Activated T-cell treated with anti-CD3 and anti-CD28 coated beads, Interleukin-2, amount 50 U/mL, for 24 hours (primary cell): Measurements from ENCODE around the gene PIP4K2B.

Experiments used
- DNase-seq: peaks from one replicate; pipeline ENCODE4 v3.0.0-alpha.2; 2020
- H3K27ac Mint-ChIP-seq: 2 replicates; pipeline ENCODE4 v1.8.0; 2020; ENCODE audit warnings: mild to moderate bottlenecking, mixed read lengths
- H3K27me3 Mint-ChIP-seq: 2 replicates; pipeline ENCODE4 v1.8.0; 2020; ENCODE audit warnings: mixed read lengths
- H3K36me3 Mint-ChIP-seq: 2 replicates; pipeline ENCODE4 v1.8.0; 2020; ENCODE audit warnings: low read depth, mixed read lengths
- H3K4me1 Mint-ChIP-seq: 2 replicates; pipeline ENCODE4 v1.8.0; 2020; ENCODE audit warnings: low read depth, mixed read lengths
- H3K4me3 Mint-ChIP-seq: 2 replicates; pipeline ENCODE4 v1.8.0; 2020; ENCODE audit warnings: mild to moderate bottlenecking, moderate library complexity, mixed read lengths
- H3K9me3 Mint-ChIP-seq: 2 replicates; pipeline ENCODE4 v1.8.0; 2020; ENCODE audit warnings: mixed read lengths

The PIP4K2B gene

DNA sequence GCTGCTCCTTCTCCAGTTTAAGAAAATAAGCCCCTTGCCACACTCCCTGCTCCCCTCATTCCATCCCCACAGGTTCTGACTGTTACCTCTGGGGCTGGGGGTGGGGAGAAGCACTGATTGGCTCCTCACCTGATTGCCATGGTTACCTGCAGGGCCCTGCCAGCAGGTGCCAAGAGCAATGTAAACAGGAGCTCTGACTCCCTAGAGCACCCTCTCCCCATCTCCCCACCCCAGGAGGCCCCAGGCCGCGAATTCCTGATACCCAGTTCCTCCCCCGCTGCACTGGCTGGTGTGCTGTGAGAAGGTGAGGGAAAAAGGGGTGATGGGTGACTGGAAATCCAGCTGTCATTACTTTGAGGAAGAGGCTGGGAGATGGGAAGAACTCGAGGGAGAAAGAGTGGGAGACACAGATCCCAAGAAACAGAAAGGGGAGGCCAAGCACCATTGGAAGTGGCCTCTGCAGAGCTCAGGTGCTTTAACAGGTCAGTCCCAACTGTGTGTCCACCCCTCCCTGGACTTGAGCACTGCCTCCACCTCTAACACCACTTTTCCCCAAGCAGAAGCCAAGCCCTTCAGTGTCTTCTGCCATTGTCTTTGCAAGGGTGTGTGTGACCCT is 55.7 kb downstream of the PIP4K2B start:
- Mint-ChIP-seq H3K4me1 (peaks cover 12% of the 10 kb centered on the region), H3K36me3 (no peaks in the 10 kb centered on the region), H3K4me3 (no peak overlapping the region), H3K9me3 (no peaks in the 10 kb centered on the region), H3K27ac (no peak overlapping the region), H3K27me3 (peaks cover 47% of the 10 kb centered on the region)
- DNase-seq, result no peak

DNA sequence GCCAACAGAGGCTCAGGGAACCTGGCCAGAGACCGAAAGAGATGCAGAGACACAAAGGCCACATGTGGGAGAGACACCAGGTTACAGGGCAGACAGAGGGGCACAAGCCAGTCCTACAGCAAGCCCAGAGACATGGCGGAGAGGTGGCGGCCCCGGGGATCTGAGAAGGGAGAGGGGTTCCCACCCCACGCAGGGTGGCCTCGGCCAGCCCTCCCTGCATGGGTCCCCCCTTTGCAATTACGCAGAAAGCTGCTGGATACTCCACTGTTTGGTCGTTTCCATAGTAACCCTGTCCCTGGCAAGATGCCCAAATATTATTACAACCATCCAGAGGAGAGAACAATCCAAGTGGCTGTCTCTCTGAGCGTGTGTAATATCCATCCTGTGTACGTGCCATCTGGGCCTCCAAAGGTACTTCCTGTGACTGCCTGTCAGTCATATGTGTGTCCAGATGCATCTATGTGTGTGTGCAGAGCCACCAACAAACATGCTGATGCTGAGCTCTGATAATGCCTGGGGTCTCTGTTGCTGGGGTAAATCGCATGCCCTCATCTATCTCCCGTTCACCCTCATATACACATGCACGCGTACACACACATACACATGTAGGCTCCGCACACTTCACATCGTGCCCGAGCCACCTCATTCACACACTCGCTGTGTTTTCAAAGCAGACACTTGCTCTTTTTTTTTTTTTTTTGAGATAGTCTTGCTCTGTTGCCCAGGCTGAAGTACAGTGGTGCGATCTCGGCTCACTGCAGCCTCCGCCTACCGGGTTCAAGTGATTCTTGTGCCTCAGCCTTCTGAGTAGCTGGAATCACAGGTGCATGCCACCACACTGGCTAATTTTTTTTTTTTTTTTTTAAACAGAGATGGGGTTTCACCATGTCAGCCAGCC is 56.7 kb downstream of the PIP4K2B start:
- H3K27me3 Mint-ChIP-seq, result peaks cover 42% of the 10 kb centered on the region
- peaks cover 7% of the 10 kb centered on the region for H3K4me1 Mint-ChIP-seq
- H3K27ac Mint-ChIP-seq, result no peak overlapping the region
- DNase-seq, result no peak
- H3K4me3 Mint-ChIP-seq, result no peak overlapping the region
- H3K36me3 Mint-ChIP-seq, result no peaks in the 10 kb centered on the region
- no peaks in the 10 kb centered on the region for H3K9me3 Mint-ChIP-seq

GRCh38 chr17:38741921-38742410 is 57.4 kb downstream of the PIP4K2B start:
- H3K27me3 Mint-ChIP-seq, result peaks cover 41% of the 10 kb centered on the region
- H3K9me3 Mint-ChIP-seq, result no peaks in the 10 kb centered on the region
- peaks cover 7% of the 10 kb centered on the region for H3K4me1 Mint-ChIP-seq
- DNase-seq, result no peak
- no peaks in the 10 kb centered on the region for H3K36me3 Mint-ChIP-seq
- no peak overlapping the region for H3K27ac Mint-ChIP-seq
- H3K4me3 Mint-ChIP-seq, result no peak overlapping the region

GRCh38 chr17:38741461-38741860 is 57.9 kb downstream of the PIP4K2B start:
- H3K4me3 Mint-ChIP-seq, result no peak overlapping the region
- H3K27me3 Mint-ChIP-seq, result peaks cover 35% of the 10 kb centered on the region
- H3K36me3 Mint-ChIP-seq, result no peaks in the 10 kb centered on the region
- peaks cover 4% of the 10 kb centered on the region for H3K4me1 Mint-ChIP-seq
- H3K27ac Mint-ChIP-seq, result no peak overlapping the region
- H3K9me3 Mint-ChIP-seq, result no peaks in the 10 kb centered on the region
- no peak for DNase-seq

- Mint-ChIP-seq H3K9me3 (no peaks in the 10 kb centered on the region), H3K27me3 (peaks cover 29% of the 10 kb centered on the region), H3K4me3 (no peak overlapping the region), H3K27ac (no peak overlapping the region), H3K4me1 (no peaks in the 10 kb centered on the region), H3K36me3 (no peaks in the 10 kb centered on the region)
- no peak for DNase-seq
Observed at GRCh38 chr17:38740806-38741205, 58.5 kb downstream of the PIP4K2B start.

GRCh38 chr17:38740044-38740443 is 59.3 kb downstream of the PIP4K2B start:
- no peak overlapping the region for H3K4me3 Mint-ChIP-seq
- H3K36me3 Mint-ChIP-seq, result no peaks in the 10 kb centered on the region
- H3K27ac Mint-ChIP-seq, result no peak overlapping the region
- no peaks in the 10 kb centered on the region for H3K9me3 Mint-ChIP-seq
- peaks cover 4% of the 10 kb centered on the region for H3K4me1 Mint-ChIP-seq
- H3K27me3 Mint-ChIP-seq, result peaks cover 21% of the 10 kb centered on the region
- no peak for DNase-seq

DNA sequence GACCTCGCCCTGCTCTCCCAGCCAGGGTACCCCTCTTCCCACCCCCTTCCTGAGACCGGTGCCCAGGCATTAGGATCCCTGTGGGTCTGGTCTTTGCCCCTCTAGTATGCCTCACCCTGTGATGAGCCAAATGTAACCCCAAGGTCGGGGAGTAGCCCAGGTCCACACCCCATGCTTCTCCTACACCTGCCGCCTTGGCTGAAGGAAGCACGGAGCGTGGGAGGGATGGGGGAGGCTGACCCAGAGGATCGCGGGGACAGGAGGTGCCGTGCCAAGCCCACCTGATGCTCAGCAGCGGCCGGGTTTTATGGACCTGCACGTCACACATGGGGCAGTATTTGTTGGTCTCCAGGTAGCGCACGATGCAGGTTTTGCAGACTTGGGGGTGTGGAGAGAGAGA is 60.1 kb downstream of the PIP4K2B start:
- DNase-seq, result no peak
- Mint-ChIP-seq H3K4me1 (peaks cover 11% of the 10 kb centered on the region), H3K36me3 (peaks cover 2% of the 10 kb centered on the region), H3K9me3 (no peaks in the 10 kb centered on the region), H3K4me3 (no peak overlapping the region), H3K27ac (no peak overlapping the region), H3K27me3 (peaks cover 15% of the 10 kb centered on the region)

DNA sequence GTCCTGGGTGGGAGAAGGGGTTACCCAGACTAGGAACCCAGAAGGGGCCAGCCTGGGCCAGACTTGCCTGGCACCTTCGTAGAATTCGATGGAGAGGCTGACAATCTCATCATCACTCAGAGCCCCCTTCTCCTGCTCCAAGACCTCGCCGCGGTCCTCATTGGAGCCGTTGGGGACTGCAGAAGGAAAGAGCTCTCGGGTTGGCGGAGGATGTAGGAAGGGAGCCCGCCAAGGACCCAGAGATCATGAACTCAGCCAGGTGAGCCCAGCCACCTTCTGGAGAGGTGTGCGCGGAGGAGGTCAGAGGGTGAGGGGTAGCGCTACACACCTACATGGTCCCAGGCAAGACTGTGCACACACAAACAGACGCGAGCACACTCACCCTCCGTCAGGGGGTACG is 60.7 kb downstream of the PIP4K2B start:
- peaks cover 17% of the 10 kb centered on the region for H3K4me1 Mint-ChIP-seq
- no peaks in the 10 kb centered on the region for H3K9me3 Mint-ChIP-seq
- no peak overlapping the region for H3K27ac Mint-ChIP-seq
- H3K4me3 Mint-ChIP-seq, result no peak overlapping the region
- H3K36me3 Mint-ChIP-seq, result peaks cover 9% of the 10 kb centered on the region
- DNase-seq, result no peak
- H3K27me3 Mint-ChIP-seq, result peaks cover 12% of the 10 kb centered on the region

DNA sequence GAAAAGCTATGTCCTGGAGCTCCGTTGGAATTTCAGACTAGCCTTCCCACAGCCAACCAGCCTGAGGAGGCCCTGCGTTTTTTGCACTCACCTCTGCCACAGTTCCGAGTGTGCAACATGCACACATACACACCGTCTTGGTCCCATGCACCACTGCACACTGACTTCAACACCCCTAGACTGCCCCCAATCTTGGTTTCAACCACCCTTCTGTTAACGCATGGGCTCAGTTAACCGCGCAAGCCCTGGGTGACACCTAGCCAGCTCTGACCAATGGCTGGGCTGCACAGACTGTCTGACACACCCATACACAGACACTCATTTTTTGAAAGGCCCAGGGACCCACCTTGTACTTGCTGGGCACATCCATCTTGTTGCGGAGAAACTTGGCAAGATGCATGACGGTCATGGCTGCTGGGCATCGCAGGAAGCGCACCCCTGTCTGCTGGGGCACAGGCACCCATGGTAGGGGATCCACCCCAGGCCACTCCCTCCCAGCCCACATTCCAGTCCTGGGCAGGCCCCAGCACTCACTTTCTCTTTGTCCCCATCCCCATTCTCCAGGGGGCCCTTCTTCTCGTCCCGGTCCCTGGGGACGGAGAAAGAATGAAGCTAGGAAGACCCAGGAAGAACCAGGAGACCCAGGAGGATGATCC is 61.2 kb downstream of the PIP4K2B start:
- H3K9me3 Mint-ChIP-seq, result no peaks in the 10 kb centered on the region
- H3K27me3 Mint-ChIP-seq, result peaks cover 12% of the 10 kb centered on the region
- peaks cover 23% of the 10 kb centered on the region for H3K4me1 Mint-ChIP-seq
- no peak overlapping the region for H3K4me3 Mint-ChIP-seq
- no peak overlapping the region for H3K27ac Mint-ChIP-seq
- no peak for DNase-seq
- H3K36me3 Mint-ChIP-seq, result peaks cover 14% of the 10 kb centered on the region

DNA sequence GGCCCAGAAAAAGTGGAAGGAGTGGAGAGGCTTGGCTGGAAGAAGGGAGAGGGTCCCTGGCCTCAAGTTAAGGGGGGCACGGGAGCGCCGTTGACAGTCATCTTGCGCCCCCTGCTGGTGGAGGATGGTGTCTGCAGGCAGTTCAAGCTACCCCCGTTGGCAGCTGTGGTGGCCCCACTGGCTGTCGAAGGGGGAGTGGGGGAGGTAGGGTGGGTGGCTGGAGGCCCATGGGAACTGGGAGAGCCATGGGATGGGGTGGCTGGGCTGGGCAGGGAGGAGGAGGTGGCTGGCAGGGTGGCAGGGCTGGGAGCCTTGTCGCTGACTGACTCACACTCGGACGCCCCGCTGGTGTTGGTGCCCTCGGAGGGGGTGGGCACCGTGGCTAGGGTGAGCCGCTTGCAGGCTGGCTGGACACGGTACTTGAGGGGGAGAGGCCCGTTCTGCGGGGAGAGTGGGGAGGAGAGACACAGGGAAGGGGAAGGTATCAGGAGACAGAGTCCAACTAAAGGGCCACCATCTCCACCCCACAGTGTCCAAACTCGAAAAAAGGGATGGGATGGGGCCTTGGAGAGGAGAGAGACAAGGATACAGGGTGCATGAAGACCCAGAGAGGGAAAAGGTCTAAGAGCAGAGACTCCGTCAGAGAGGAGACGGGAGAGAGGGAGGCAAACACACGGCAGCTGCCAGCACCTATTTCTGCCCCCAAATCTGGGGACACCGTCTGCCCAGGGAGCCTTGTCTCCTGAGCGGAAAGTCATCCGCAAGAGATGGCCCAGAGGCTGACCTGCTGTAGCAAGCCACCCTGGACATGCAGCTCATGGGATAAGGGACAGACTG is 64.0 kb downstream of the PIP4K2B start:
- H3K27ac Mint-ChIP-seq, result peak overlapping the region; percentile 71
- H3K27me3 Mint-ChIP-seq, result peaks cover 8% of the 10 kb centered on the region
- H3K36me3 Mint-ChIP-seq, result peaks cover 42% of the 10 kb centered on the region
- peak; percentile 86 for DNase-seq
- H3K9me3 Mint-ChIP-seq, result no peaks in the 10 kb centered on the region
- no peak overlapping the region for H3K4me3 Mint-ChIP-seq
- peaks cover 45% of the 10 kb centered on the region for H3K4me1 Mint-ChIP-seq

DNA sequence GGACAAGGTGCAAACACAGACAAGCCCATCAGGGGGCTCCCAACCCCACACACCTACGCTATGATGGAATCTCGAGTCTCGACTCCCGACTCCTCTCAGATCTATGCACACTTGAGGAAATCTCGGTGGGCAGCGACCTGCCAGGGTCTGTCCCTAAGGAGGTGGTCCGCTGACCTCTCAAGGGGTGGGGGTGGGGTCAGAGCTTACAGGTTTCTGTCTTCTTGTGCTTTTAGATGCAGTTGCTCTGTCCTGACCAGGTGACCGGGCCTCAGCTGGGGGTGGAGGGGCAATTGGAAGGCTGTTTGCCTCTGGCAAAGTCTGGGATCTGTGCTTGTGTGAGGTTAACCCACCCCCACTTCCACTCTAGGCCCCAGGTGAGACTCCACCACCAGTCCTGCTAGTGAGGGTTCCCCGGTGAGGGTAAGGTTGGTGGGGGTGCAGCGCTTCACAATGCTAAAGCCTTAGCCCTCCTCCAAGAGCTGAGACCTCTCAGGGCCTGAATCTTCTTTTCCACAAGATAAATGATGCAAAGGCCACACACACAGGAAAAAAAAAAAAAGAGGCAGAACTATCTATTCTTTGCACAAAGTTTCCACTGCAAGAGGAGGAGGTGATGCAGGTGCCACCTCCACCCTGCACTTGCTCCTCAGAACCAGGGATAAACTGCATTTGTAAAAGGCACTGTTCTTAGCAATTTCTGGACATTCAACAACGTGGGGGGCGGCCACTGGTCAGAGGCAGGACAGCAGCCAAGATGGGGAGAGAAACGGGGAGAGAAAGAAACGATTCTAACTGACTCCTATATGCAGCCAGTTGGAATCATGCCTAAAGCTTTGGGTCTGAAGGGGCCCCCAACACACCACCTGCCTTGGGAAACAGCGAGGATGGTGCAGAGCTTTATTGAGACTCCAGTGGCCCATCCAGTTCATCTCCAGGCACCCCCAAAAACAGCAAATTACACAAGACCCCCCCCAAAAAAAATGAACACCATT is 65.1 kb downstream of the PIP4K2B start:
- Mint-ChIP-seq H3K9me3 (no peaks in the 10 kb centered on the region), H3K27me3 (peaks cover 1% of the 10 kb centered on the region), H3K36me3 (peaks cover 45% of the 10 kb centered on the region), H3K4me3 (peak overlapping the region; percentile 28), H3K27ac (peak overlapping the region; percentile 91), H3K4me1 (peaks cover 48% of the 10 kb centered on the region)
- DNase-seq, result no peak

DNA sequence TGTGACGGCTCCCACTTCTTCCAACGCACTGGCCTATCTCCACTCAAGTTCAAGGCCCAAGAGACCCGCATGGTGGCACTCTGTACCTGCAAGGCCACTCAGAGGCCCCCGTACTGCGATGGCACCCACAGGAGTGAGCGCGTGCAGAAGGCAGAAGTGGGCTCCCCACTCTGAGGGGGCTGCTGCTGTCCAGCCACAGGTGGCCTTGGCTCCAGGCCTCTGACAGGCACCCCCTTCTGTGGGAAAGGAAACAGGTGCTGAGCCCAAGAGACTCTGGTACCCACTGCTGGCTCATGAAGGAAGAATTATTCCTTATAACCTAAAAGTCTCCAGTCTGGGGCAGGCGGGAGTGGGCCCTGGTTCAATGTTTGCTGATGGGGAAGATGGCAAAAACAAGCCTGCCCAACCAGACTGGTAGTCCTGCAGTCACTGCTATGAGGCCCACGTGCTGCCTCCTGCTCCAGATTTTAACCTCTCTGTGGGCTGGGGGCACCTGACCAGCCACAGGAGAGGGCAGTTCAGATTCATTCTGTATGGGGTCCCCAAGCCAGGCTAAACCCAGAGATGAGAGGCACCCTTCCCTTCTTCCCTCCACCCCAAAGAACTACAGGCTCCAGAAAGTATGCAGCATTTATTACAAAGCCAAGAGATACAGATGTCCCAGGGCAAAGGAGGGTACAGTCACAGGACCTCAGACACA is 65.9 kb downstream of the PIP4K2B start:
- no peak for DNase-seq
- Mint-ChIP-seq H3K4me1 (peaks cover 57% of the 10 kb centered on the region), H3K36me3 (peaks cover 53% of the 10 kb centered on the region), H3K9me3 (no peaks in the 10 kb centered on the region), H3K27ac (peak overlapping the region; percentile 91), H3K4me3 (peak overlapping the region; percentile 89), H3K27me3 (no peaks in the 10 kb centered on the region)
